GM19438 (cell line): ENCODE results near the gene SMYD3.
"Not testable (repeated sequence)": the region's sequence is repeated elsewhere in the genome, so short reads cannot be mapped to it uniquely, and the experiment has no call there.

Experiments used
- ATAC-seq: cut with Tn5 transposase; IDR thresholded peaks from one replicate; pipeline ENCODE4 v1.9.1; 2021; ENCODE audit warnings: low read depth; ENCODE audit not compliant: unreplicated experiment

SMYD3 gene

GRCh38 chr1:245832771-245833527 is 674.1 kb downstream of the SMYD3 start:
- ATAC-seq: no peak

GRCh38 chr1:245831518-245831917 is 675.6 kb downstream of the SMYD3 start:
- ATAC-seq: no peak

GRCh38 chr1:245829826-245830225 is 677.3 kb downstream of the SMYD3 start:
- ATAC-seq: no peak

- ATAC-seq: no peak
These were observed 677.9 kb downstream of the SMYD3 start for GRCh38 chr1:245829194-245829593.

GRCh38 chr1:245827301-245827700 is 679.8 kb downstream of the SMYD3 start:
- no peak for ATAC-seq

- ATAC-seq: no peak
These were observed 681.8 kb downstream of the SMYD3 start for GRCh38 chr1:245825128-245825901.

- ATAC-seq: no peak
These were observed 683.5 kb downstream of the SMYD3 start for GRCh38 chr1:245823408-245824147.

GRCh38 chr1:245822996-245823395 is 684.1 kb downstream of the SMYD3 start:
- ATAC-seq: no peak

GRCh38 chr1:245818363-245818762 is 688.7 kb downstream of the SMYD3 start:
- not testable (repeated sequence) for ATAC-seq

GRCh38 chr1:245816496-245816895 is 690.6 kb downstream of the SMYD3 start:
- not testable (repeated sequence) for ATAC-seq

- ATAC-seq: no peak
These were observed 692.4 kb downstream of the SMYD3 start for GRCh38 chr1:245814651-245815050.

- no peak for ATAC-seq
These were observed 694.8 kb downstream of the SMYD3 start for GRCh38 chr1:245812278-245812677.

GRCh38 chr1:245810789-245811337 is 696.2 kb downstream of the SMYD3 start:
- no peak for ATAC-seq

- no peak for ATAC-seq
These were observed 696.8 kb downstream of the SMYD3 start for GRCh38 chr1:245810181-245810769.

- no peak for ATAC-seq
These were observed 697.7 kb downstream of the SMYD3 start for GRCh38 chr1:245809361-245809760.

- ATAC-seq: no peak
These were observed 698.9 kb downstream of the SMYD3 start for GRCh38 chr1:245807954-245808719.

GRCh38 chr1:245807306-245807705 is 699.8 kb downstream of the SMYD3 start:
- ATAC-seq: peak; percentile 92

- ATAC-seq: no peak
These were observed 701.5 kb downstream of the SMYD3 start for GRCh38 chr1:245805532-245805931.

- ATAC-seq: no peak
These were observed 702.4 kb downstream of the SMYD3 start for GRCh38 chr1:245804696-245805095.

GRCh38 chr1:245803666-245804037 is 703.4 kb downstream of the SMYD3 start:
- no peak for ATAC-seq
